Measurements from ENCODE around the gene ATP5F1A. TPM values are rescaled to one million over a fixed set of nuclear protein-coding genes. Genes with fewer than 3 reads are reported as not detected.
"Not testable (repeated sequence)": the region's sequence is repeated elsewhere in the genome, so short reads cannot be mapped to it uniquely, and the experiment has no call there.

ATP5F1A gene
- total RNA-seq, 2 donors from 2014 or later: 312 to 462 TPM

GRCh38 chr18:46098616-46098933, 479 bp upstream of the ATP5F1A start:
- DNase-seq (ENCODE audit: low spot score) (no peak), ATAC-seq (no peak)
- Mint-ChIP-seq H3K4me3 (peak overlapping the region; percentile 100), H3K27ac (peak overlapping the region; percentile 95 to 98), H3K27me3 (no peaks in the 10 kb centered on the region), H3K4me1 (ENCODE audit: low read depth in 2 of 2) (peaks cover 14 to 26% of the 10 kb centered on the region in 2 donors), H3K36me3 (peaks cover 7% of the 10 kb centered on the region), H3K9me3 (no peaks in the 10 kb centered on the region)

DNA sequence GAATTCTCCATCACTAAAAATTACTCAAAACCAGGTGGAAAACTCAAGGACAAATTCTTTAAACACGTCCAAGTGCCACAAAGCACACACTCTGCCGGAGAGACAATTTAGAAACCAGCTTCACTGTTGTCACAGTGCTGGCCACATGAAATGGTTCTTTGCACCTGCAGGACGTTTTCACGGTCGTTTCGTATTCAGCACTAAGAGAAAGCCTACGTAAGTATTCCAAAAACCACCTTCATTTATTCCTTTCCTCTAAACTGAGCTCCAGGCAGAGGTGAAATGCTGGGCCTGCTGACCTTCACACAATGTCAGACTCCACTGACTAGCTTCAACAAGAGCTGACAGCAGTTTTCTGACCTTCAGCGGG, 680 bp downstream of the ATP5F1A start:
- ATAC-seq: no peak
- DNase-seq (ENCODE audit: low spot score): no peak

GRCh38 chr18:46096651-46097300, 1.3 kb downstream of the ATP5F1A start:
- ATAC-seq (no peak), DNase-seq (ENCODE audit: low spot score) (no peak)
- peaks cover 7% of the 10 kb centered on the region for H3K36me3 Mint-ChIP-seq
- H3K27ac Mint-ChIP-seq: peak overlapping the region; percentile 95 to 98
- H3K9me3 Mint-ChIP-seq: no peaks in the 10 kb centered on the region
- peak overlapping the region; percentile 100 for H3K4me3 Mint-ChIP-seq
- peaks cover 14 to 26% of the 10 kb centered on the region in 2 donors for H3K4me1 Mint-ChIP-seq (ENCODE audit: low read depth in 2 of 2)
- no peaks in the 10 kb centered on the region for H3K27me3 Mint-ChIP-seq

More for the DNA sequence above, 680 bp downstream of the ATP5F1A start:
- Mint-ChIP-seq H3K27ac (peak overlapping the region; percentile 95 to 98), H3K9me3 (no peaks in the 10 kb centered on the region), H3K36me3 (peaks cover 7% of the 10 kb centered on the region), H3K27me3 (no peaks in the 10 kb centered on the region), H3K4me1 (ENCODE audit: low read depth in 2 of 2) (peaks cover 14 to 26% of the 10 kb centered on the region in 2 donors), H3K4me3 (peak overlapping the region; percentile 100)

- DNase-seq (ENCODE audit: low spot score): no peak
- Mint-ChIP-seq H3K4me1 (ENCODE audit: low read depth in 2 of 2) (peaks cover 18 to 32% of the 10 kb centered on the region in 2 donors), H3K27ac (peak overlapping the region in 1 of 2 donors; percentile 47), H3K36me3 (peaks cover 14% of the 10 kb centered on the region), H3K9me3 (no peaks in the 10 kb centered on the region), H3K4me3 (peak overlapping the region; percentile 100), H3K27me3 (no peaks in the 10 kb centered on the region)
- ATAC-seq: no peak
Observed at GRCh38 chr18:46095532-46095931, 2.6 kb downstream of the ATP5F1A start.

GRCh38 chr18:46088501-46088900, 9.6 kb downstream of the ATP5F1A start:
- not testable (repeated sequence) for H3K27ac Mint-ChIP-seq; H3K27me3 Mint-ChIP-seq; H3K9me3 Mint-ChIP-seq; DNase-seq (ENCODE audit: low spot score); ATAC-seq; H3K4me3 Mint-ChIP-seq
- H3K36me3 Mint-ChIP-seq: peaks cover 31% of the 10 kb centered on the region
- peaks cover 10 to 17% of the 10 kb centered on the region in 2 donors for H3K4me1 Mint-ChIP-seq (ENCODE audit: low read depth in 2 of 2)

- Mint-ChIP-seq H3K4me3 (no peak overlapping the region), H3K27ac (peak overlapping the region in 1 of 2 donors; percentile 5), H3K27me3 (no peaks in the 10 kb centered on the region), H3K36me3 (peaks cover 20% of the 10 kb centered on the region), H3K9me3 (no peaks in the 10 kb centered on the region), H3K4me1 (ENCODE audit: low read depth in 2 of 2) (peaks cover 5 to 6% of the 10 kb centered on the region in 2 donors)
- ATAC-seq (no peak), DNase-seq (ENCODE audit: low spot score) (no peak)
Observed at GRCh38 chr18:46084431-46084830, 13.7 kb downstream of the ATP5F1A start.

- H3K27ac Mint-ChIP-seq: peak overlapping the region in 1 of 2 donors; percentile 39
- DNase-seq (ENCODE audit: low spot score): no peak
- peaks cover 5% of the 10 kb centered on the region for H3K36me3 Mint-ChIP-seq
- H3K9me3 Mint-ChIP-seq: no peaks in the 10 kb centered on the region
- no peak for ATAC-seq
- H3K4me1 Mint-ChIP-seq (ENCODE audit: low read depth in 2 of 2): no peaks in the 10 kb centered on the region
- H3K27me3 Mint-ChIP-seq: no peaks in the 10 kb centered on the region
- no peak overlapping the region for H3K4me3 Mint-ChIP-seq
Observed at GRCh38 chr18:46080156-46080555, 17.9 kb downstream of the ATP5F1A start.

DNA sequence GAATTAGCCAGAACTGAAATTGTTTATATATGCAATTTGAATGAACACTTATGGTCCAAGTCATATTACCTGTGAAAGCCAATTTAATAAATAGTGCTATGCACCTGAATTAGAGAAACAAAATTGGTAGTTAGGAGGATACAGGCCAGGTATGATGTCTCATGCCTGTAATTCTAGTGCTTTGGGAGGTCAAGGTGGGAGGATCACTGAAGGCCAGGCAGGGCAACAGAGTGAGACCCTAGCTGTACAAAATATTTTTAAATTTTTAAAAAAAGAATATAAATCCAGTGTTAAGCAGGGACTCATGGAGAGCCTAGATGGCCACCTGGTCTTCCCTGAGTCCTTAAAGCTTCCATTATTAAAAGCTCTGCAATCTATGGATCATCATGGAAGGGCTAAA, 18.8 kb downstream of the ATP5F1A start:
- Mint-ChIP-seq H3K4me1 (ENCODE audit: low read depth in 2 of 2) (no peaks in the 10 kb centered on the region), H3K9me3 (no peaks in the 10 kb centered on the region), H3K27ac (no peak overlapping the region), H3K4me3 (no peak overlapping the region), H3K36me3 (peaks cover 5% of the 10 kb centered on the region), H3K27me3 (no peaks in the 10 kb centered on the region)
- DNase-seq (ENCODE audit: low spot score) (no peak), ATAC-seq (no peak)

- no peak for ATAC-seq
- Mint-ChIP-seq H3K4me1 (ENCODE audit: low read depth in 2 of 2) (peaks cover 30 to 38% of the 10 kb centered on the region in 2 donors), H3K9me3 (no peaks in the 10 kb centered on the region), H3K27me3 (no peaks in the 10 kb centered on the region), H3K36me3 (no peaks in the 10 kb centered on the region), H3K27ac (peak overlapping the region; percentile 8 to 69), H3K4me3 (no peak overlapping the region)
- no peak for DNase-seq (ENCODE audit: low spot score)
Observed at GRCh38 chr18:46073474-46074331, 24.4 kb downstream of the ATP5F1A start.

DNA sequence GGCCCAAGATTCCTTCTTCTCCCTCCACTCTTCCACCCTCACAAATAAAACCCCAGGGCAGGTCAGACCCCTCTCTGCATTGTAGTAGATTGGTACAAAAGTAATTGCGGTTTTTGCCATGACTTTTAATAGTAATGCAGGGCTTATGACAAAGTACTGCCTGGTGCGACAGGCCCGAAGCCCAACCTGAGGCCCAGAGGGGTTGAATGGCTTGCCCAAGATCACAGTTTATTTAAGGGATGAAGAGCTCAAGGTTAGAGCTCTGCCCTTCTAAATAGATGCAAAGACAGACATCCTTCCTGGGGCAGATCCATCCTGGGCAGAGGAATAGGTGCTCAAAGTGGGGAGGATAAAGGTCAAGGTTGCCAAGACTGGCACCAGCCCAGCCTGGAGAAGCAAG, 25.1 kb downstream of the ATP5F1A start:
- Mint-ChIP-seq H3K4me1 (ENCODE audit: low read depth in 2 of 2) (peaks cover 32 to 39% of the 10 kb centered on the region in 2 donors), H3K36me3 (no peaks in the 10 kb centered on the region), H3K27me3 (no peaks in the 10 kb centered on the region), H3K9me3 (no peaks in the 10 kb centered on the region), H3K4me3 (peak overlapping the region; percentile 65), H3K27ac (peak overlapping the region in 1 of 2 donors; percentile 69)
- no peak for ATAC-seq
- DNase-seq (ENCODE audit: low spot score): no peak

DNA sequence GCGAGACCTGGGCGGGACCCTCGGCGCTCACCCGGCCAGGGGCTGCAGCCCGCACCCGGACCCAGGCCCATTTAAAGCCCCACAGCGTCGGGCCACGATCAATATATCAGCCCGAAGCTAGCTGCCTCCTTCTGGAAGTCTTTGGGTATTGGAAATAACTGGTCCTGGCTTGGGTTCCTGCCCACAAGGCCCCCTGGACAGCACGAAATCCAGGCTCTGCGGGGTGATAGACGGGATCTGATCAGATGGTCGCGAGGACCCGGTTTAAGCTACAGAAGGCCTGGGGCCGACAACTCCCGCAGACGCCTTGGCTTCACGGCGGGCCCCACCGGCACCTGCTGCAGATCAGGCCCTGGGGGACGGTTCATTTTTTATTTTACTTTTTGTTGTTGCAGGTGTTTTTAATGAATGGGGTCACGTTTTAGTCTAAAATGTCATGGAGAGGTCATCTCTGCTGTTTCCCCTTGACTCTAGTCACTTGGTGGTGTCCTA, 25.7 kb downstream of the ATP5F1A start:
- Mint-ChIP-seq H3K9me3 (no peaks in the 10 kb centered on the region), H3K36me3 (no peaks in the 10 kb centered on the region), H3K4me3 (peak overlapping the region; percentile 65), H3K27me3 (no peaks in the 10 kb centered on the region), H3K4me1 (ENCODE audit: low read depth in 2 of 2) (peaks cover 32 to 39% of the 10 kb centered on the region in 2 donors), H3K27ac (peak overlapping the region in 1 of 2 donors; percentile 69)
- no peak for ATAC-seq
- DNase-seq (ENCODE audit: low spot score): no peak

GRCh38 chr18:46071653-46072375, 26.3 kb downstream of the ATP5F1A start, which contains the start of gene PSTPIP2:
Gene PSTPIP2, minus strand, starts transcription at chr18:46072260. Its CDS starts 72 bp downstream, at chr18:46072188.
- Mint-ChIP-seq H3K4me1 (ENCODE audit: low read depth in 2 of 2) (peaks cover 32 to 39% of the 10 kb centered on the region in 2 donors), H3K27me3 (no peaks in the 10 kb centered on the region), H3K4me3 (peak within 1 kb of the TSS; percentile 65), H3K36me3 (no peaks in the 10 kb centered on the region), H3K27ac (peak within 1 kb of the TSS; percentile 45 to 75), H3K9me3 (no peaks in the 10 kb centered on the region)
- DNase-seq (ENCODE audit: low spot score) (peak; percentile 83), ATAC-seq (peak; percentile 85 to 91)

DNA sequence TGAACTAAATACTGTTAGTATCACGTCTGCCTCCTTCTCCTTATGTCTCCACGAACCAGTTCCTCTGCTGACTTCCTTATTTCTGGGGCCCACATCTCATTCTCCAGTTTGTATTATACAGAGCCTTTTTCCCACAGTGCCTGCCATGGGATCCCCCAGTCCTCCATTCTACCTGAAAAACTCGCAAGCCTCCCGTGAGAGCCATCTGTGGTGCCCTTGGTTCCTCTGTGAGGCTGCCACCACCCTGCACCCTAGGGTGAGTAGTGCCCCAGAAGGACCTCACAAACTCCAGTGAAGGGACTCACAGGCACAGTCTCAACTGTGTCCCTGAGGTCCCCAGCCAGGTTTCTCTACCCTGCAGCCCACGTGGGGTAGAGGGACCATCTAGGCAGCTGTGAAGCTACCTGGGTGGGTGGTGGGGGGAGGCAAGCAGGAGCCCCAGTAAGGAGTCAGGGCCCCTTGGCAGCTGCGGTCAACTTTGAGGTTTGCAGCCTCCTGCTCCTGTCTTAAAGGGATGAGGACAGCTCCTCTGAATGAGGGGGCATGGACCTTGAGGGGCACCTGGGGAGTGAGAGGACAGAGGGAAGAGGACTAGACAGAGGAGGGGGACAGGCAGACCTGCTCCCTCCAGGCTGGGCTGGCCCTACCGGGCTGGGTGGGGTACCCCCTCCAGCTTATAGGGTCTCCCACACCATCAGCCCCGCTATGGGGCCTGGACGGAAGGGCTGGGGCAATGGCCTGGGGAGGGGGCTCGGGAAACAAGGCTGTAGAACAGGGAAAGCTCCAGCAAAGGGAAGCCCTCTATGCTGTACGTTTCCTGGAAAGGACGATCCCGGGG, 27.1 kb downstream of the ATP5F1A start:
- DNase-seq (ENCODE audit: low spot score): no peak
- Mint-ChIP-seq H3K27me3 (no peaks in the 10 kb centered on the region), H3K36me3 (no peaks in the 10 kb centered on the region), H3K4me3 (peak overlapping the region; percentile 65), H3K4me1 (ENCODE audit: low read depth in 2 of 2) (peaks cover 35 to 39% of the 10 kb centered on the region in 2 donors), H3K9me3 (no peaks in the 10 kb centered on the region), H3K27ac (peak overlapping the region; percentile 45 to 75)
- ATAC-seq: peak; percentile 28 to 43
